Measurements from ENCODE around the gene PLA2G4B.

The PLA2G4B gene

GRCh38 chr15:41891226-41891625 is 52.6 kb downstream of the PLA2G4B start:
- peak; percentile 15 to 48 for DNase-seq

- peak; percentile 92 to 97 for DNase-seq
These were observed 53.3 kb downstream of the PLA2G4B start for GRCh38 chr15:41891946-41892345.

- DNase-seq, result peak; percentile 12 to 36
These were observed 54.2 kb downstream of the PLA2G4B start for GRCh38 chr15:41892621-41893421.

- DNase-seq, result no peak
These were observed 55.0 kb downstream of the PLA2G4B start, which contains the start of gene SPTBN5 for GRCh38 chr15:41893422-41894250. TSS of gene SPTBN5 (minus strand) at chr15:41894053. CDS start at chr15:41893497, 556 bp downstream.

- no peak for DNase-seq
These were observed 55.7 kb downstream of the PLA2G4B start for GRCh38 chr15:41894251-41894790.

GRCh38 chr15:41894791-41895463 is 56.3 kb downstream of the PLA2G4B start:
- peak; percentile 34 to 53 for DNase-seq

- no peak for DNase-seq
These were observed 56.8 kb downstream of the PLA2G4B start for GRCh38 chr15:41895491-41895890.

- DNase-seq, result no peak
These were observed 57.3 kb downstream of the PLA2G4B start for GRCh38 chr15:41895957-41896356.

GRCh38 chr15:41896566-41896965 is 57.9 kb downstream of the PLA2G4B start:
- DNase-seq, result no peak

GRCh38 chr15:41897363-41897799 is 58.7 kb downstream of the PLA2G4B start:
- no peak for DNase-seq
